ENCODE measurements around the gene LRRC75B.
A peak's percentile ranks its signal among the peaks of the same experiment; 100 is the strongest.
"Not testable (repeated sequence)": the region's sequence is repeated elsewhere in the genome, so short reads cannot be mapped to it uniquely, and the experiment has no call there.

The LRRC75B gene, protein sequence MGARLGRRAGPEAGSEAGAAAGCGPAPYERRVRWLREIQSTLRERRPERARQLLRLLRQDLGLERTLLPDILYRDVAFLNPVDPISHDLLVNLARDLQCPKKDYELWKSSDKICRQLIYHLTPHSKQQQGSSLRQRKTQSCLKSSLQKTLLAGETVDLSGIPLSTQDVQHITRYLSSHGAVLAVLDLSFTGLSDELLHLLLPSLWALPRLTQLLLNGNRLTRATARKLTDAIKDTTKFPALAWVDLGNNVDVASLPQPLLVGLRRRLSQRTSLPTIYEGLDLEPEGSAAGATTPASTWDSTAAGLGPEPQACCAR

DNA sequence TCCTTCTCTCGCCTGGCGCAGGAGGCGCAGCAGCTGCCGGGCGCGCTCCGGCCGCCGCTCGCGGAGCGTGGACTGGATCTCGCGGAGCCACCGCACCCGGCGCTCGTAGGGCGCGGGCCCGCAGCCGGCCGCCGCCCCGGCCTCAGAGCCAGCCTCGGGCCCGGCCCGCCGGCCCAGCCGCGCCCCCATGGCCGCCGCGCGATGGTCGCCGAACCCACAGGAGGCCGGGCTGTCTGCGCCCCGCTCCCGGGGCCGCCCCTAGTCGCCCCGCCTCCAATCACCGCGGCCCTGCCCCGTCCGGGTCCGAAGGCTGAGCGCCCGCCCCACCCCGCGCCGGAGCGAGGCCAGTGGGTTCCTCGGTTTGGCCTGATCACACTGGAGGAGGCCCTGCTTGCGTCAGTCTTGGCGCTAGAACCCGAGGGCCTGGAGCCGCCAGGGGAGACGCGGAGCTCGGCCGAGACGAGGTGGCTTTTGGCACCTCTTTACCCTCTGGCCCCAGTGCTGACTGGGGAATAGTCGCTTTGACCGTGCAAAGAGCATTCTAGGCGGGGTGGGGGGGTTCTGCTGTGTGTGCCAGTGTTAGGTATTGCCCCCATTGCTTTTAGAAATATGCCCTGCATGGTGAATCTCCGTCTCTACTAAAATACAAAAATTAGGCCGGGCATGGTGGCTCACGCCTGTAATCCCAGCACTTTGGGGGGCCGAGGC, at the start of gene LRRC75B:
Gene LRRC75B, minus strand, starts transcription at position 223 of the 708 bp plus-strand sequence. Its CDS starts 34 bp downstream, at position 189.
- no peak for DNase-seq (ENCODE audit: low spot score)

DNA sequence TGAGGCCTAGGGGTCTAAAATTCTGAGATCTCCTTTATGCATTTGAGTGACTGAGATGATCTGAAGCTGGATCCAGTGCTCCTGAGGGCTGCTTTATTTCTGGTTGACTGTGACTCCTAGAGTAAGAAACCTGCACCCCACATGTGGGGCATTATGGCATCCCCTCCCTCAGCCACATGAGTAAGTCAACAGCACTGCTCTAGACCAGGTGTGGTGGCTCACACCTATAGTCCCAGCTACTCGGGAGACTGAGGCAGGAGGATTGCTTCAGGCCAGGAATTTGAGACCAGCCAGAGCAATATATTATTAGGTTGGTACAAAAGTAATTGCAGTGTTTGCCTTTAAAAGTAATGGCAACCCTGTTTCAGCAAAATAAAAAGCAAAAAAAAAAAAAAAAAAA, 49.4 kb upstream of the LRRC75B start:
- not testable (repeated sequence) for DNase-seq (ENCODE audit: low spot score)

DNA sequence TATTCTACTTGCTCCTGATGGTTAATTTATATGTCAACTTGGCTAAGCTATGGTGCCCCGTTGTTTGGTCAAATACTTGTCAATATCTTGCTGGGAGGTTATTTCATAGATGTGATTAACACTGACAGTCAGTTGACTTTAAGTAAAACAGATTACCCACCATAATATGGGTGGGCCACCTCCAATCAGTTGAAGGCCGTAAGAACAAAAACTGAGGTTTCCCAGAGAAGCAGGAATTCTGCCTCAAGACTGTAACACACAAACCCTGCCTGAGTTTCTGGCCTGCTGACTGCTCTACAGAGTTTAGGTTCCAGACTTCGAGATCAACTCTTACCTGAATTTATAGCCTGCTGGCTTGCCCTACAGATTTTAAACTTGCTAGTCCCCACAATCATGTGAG, 43.6 kb upstream of the LRRC75B start:
- not testable (repeated sequence) for DNase-seq (ENCODE audit: low spot score)

DNA sequence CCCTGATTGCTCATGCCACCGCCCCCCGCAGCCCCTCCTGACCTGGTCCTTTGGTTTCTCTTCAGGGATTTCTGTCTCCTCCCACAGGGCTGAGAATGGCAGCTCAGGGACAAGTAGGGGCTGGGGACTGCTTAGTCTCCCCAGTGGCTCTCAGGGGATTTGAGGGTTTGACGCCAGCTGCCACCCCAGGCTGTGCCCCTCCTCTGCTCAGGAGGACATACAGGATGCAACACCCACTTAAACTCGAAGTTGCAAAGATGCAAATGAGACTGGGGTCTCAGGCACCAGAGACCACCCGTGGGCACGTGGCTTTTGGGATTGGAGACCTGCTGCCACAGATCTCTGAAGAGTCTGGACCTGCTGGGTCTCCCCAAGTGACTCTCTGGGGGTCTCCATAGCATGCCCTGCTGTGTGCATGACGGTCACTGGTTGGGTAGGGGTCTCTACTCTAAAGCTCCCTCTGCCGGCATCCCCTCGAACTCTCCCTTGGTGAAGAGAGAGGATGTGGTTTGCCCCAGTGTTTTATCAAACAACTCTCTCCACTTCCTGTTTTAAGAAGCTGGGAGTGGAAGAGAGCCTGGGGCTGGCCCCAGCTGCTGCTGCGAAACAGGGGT, 42.0 kb upstream of the LRRC75B start:
- DNase-seq (ENCODE audit: low spot score), result peak; percentile 59

DNA sequence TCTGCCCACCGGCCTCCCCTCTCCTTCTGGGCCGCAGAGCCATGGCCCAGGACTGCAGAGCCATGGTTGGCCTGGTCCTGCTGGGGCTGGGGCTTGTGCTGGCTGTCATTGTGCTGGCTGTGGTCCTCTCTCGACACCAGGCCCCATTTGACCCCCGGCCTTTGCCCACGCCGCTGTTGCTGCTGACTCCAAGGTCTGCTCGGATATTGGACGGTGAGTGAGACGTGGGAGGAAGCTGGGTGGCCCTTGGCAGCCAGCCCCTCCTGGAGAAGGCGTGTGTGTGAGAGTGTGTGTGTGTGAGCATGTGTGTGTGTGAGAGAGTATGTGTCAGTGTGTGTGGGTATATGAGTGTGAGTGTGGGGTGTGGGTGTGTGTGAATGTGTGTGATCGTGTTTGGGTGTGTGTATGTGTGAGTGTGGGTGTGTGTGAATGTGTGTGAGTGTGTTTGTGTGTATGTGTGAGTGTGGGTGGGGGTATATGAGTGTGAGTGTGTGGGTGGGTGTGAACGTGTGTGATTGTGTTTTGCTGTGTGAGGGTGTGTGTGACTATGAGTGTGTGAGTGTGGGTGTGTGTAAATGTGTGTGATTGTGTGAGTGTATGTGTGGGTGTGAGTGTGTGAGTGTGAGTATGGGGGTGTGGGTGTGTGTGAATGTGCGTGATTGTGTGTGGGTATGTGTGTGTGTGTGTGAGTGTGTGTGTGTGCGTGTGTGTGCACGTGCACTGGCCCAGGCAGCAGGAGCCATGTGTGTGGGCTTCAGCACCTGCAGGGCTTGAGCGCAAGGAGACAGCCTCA, 40.6 kb upstream of the LRRC75B start:
- not testable (repeated sequence) for DNase-seq (ENCODE audit: low spot score)

DNA sequence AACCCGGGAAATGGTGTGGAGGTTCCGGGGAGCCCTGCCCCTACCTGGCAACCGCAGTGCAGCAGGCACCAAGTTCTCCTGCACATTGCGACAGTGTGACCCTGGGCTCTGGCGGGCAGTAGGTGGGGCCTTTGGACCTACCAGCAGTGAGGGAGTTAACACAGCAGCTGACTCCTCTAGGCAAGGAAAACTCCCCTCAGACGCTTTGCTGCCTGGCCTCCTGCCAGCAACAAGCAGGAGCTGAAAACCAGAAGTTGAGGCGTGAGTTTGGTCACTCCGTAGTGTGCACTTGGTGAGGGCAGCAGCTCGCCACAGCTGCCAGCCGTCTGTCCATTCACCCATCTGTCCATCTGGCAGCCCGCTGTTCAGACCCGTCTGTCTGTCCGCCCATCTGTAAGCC, 39.8 kb upstream of the LRRC75B start:
- DNase-seq (ENCODE audit: low spot score), result not testable (repeated sequence)

DNA sequence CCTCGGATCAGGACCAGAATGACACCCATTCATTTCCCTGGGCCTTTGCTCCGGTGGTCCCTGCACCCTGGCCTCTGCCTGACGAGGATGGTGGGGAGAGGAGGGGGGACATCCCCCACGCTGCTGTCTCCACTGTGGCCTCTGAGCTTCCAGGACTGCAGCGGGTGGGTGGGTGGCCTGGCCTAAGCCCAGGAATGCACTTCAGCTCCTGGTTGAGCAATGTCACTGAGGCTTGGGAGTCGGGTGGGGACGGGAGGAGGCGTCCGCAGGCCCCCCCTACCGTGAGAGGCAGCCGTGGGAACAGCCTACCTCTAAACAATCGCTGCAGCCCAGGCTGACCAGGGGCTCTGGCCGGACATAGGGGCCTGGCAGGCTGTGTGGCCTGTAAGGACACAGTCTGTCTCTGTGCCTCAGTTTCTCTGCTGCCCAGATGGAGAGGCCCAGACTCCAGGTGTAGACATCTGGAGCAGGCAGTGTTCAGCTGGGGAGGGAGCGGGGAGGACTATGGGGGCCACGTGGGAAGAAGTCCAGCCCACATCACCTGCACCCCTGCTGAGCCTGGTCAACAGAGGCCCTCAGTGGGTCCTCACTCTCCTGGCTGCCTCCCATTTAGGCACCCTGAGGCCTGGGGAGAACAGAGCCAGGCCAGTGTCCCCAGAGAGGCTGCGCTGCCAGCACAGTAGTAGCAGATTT, 38.7 kb upstream of the LRRC75B start:
- not testable (repeated sequence) for DNase-seq (ENCODE audit: low spot score)

DNA sequence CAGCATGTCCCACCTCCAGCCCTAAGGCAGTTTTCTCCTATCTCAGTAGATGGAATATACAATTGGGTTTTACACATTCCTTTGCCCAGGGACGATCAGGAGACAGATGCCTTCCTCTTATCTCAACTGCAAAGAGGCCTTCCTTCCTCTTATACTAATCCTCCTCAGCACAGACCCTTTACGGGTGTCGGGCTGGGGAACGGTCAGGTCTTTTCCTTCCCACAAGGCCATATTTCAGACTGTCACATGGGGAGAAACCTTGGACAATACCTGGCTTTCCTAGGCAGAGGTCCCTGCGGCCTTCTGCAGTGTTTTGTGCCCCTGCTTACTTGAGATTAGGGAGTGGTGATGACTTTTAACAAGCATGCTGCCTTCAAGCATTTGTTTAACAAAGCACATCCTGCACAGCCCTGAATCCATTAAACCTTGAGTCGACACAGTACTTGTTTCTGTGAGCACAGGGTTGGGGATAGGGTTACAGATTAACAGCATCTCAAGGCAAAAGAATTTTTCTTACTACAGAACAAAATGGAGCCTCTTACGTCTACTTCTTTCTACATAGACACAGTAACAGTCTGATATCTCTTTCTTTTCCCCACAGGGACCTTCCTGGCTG, 38.0 kb upstream of the LRRC75B start:
- DNase-seq (ENCODE audit: low spot score), result not testable (repeated sequence)

DNA sequence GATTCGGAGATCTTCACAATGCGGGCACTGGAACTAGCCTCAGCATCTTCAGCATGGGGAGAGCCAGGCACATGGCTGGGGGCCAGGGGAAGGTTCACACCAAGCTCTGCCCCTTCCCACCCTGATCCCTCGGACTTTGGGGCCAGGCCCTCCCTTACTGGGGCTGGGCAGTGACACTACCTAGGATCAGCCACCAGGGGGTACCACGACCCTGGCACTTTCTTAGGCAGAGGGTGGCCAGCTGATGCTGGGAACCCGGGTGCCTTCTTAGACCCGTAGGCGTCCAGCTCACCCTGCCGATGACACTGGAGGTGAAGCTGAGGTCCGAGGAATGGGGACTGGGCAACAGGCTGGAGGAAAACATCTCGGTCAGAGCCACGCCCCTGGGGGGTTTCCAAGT, 36.2 kb upstream of the LRRC75B start:
- DNase-seq (ENCODE audit: low spot score), result peak; percentile 26

DNA sequence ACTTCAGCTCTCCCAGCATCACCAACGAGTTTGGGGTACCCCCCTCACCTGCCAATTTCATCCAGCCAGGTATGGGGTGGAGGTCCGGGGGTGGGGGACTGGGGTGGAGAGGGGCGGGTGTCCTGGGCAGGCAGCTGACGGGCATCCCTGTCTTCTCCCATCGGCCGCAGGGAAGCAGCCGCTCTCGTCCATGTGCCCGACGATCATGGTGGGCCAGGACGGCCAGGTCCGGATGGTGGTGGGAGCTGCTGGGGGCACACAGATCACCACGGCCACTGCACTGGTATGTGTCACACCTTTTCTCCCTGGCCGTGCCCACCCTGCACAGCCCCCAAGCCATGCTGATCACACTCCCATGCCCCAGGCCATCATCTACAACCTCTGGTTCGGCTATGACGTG, 35.0 kb upstream of the LRRC75B start:
- not testable (repeated sequence) for DNase-seq (ENCODE audit: low spot score)

DNA sequence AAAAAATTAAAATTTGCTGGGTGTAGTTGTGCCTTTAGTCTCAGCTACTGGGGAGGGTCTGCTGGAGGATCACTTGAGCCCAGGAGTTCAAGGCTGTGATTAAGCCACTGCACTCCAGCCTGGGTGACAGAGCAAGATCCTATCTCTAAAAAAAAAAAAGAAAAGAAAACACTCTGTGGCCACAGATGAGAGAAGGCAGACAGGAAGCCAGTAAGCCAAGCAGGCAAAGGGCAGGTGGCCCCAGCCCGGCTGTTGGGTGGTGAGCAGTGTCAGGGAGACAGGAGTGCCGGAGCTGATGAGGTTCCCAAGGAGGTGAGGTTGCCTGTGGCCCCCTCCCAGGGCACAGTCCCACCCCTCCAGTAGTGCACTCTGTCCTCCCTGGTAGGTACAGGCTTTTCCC, 29.7 kb upstream of the LRRC75B start:
- peak; percentile 47 for DNase-seq (ENCODE audit: low spot score)

DNA sequence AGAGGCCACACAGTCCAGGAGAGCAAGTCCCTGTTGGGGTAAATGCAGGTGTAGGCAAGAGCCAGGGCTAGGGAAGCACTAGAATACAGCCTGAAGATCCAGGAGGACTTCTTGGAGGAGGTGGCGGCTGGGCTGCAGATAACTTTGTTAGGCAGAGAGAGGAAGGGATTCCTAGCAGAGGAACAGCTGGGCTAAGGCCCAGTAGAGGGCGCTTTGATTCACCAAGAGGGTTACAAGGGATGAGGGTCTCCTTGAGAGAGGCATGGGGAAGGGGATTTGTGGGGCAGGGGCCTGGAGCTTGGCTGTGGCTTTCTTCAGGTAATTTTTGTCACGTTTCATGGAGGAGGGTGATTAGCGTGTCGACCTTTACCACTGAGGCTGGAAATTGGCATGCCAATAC, 28.4 kb upstream of the LRRC75B start:
- not testable (repeated sequence) for DNase-seq (ENCODE audit: low spot score)

DNA sequence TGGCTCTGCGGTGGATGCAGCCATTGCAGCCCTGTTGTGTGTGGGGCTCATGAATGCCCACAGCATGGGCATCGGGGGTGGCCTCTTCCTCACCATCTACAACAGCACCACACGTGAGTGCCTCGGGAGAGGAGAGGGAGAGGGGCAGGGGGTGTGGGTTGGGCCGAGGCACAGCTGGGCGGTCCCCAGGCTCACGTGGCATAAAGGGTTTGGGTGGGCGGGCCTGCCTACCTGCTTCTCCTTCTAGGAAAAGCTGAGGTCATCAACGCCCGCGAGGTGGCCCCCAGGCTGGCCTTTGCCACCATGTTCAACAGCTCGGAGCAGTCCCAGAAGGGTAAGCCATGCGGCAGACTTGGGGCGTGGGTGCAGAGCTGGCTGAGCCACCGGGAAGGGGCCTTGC, 21.9 kb upstream of the LRRC75B start:
- not testable (repeated sequence) for DNase-seq (ENCODE audit: low spot score)

DNA sequence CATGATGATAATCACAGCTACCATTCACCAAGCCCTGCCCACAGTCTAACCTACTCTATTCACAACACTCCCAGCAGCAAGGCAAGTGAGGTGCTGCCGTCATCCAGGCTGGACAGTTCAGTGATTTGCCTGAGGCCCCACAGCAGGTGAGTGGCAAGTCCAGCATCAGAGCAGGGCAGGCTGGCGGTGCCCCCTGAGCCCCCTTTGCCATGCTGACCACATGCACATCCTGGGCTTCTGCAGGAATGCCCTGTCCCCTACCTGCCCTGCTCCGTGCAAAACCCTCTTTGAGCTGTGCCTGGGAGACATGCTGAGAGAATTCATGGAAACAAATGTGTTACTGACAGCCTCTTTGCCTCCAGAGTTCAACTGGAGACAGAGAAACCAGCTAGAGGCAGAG, 17.0 kb upstream of the LRRC75B start:
- not testable (repeated sequence) for DNase-seq (ENCODE audit: low spot score)

DNA sequence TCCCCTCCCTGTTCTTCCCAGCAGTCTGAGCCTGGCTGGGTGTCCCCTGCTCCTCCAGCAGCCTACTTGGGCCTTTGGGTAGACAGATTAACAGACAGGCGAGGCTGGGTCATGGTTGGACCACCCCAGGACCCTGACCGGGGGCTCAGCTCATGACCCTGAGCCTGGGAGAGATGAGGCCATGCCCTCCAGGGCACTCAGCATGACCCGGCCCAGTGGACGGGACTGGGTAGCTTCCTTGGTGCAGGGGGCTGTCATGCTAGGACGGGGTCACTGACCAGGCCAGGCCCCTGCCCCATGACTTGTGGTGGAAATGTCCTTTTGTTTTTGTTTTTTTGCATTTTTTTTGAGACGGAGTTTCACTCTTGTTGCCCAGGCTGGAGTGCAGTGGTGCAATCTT, 15.5 kb upstream of the LRRC75B start:
- not testable (repeated sequence) for DNase-seq (ENCODE audit: low spot score)

DNA sequence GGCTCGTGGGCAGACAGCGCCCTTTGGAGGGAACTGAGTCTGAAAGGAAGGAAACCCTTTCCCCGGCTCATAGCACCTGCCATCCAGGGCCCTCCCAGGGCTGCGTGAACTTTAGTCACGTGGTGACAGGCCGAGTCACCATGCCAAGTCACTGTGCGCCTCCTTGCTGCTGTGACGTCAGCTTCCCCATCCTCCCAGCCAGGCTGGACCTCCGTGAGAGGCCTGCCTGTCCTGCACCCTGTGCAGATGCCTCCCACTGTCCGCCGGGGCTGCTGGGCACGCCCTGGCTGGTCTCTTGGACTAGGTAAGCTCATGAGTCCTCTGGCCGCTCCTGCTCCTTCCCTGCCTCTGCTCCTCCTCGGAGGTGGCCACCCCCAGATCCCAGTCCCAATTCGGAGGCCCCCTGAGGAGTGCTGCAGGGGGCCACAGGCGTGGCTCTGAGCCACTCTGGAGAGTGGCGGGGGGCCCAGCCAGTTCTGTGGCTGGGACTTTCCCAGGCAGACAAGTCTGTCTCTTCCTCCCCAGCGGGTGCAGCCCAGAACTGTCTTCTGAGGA, 14.6 kb upstream of the LRRC75B start:
- not testable (repeated sequence) for DNase-seq (ENCODE audit: low spot score)

DNA sequence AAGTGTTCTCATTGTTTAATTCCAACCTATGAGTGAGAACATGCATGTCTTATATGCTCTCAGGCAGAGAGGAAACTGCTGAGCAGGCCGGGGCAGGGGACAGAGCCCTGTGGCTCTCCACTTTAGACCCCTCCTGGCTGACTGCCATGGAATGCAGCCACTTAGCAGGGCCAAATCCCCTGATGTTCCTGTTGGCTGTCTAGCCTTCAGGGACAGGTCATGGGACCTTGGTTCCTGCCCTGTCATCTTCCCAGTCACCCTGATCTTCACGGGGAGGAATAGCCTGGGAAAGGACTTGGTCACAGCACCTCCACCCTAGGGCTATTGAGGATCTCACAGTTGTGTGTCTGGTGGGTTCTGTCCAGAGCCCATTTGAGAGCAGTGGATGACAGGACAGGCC, 13.5 kb upstream of the LRRC75B start:
- DNase-seq (ENCODE audit: low spot score), result not testable (repeated sequence)

DNA sequence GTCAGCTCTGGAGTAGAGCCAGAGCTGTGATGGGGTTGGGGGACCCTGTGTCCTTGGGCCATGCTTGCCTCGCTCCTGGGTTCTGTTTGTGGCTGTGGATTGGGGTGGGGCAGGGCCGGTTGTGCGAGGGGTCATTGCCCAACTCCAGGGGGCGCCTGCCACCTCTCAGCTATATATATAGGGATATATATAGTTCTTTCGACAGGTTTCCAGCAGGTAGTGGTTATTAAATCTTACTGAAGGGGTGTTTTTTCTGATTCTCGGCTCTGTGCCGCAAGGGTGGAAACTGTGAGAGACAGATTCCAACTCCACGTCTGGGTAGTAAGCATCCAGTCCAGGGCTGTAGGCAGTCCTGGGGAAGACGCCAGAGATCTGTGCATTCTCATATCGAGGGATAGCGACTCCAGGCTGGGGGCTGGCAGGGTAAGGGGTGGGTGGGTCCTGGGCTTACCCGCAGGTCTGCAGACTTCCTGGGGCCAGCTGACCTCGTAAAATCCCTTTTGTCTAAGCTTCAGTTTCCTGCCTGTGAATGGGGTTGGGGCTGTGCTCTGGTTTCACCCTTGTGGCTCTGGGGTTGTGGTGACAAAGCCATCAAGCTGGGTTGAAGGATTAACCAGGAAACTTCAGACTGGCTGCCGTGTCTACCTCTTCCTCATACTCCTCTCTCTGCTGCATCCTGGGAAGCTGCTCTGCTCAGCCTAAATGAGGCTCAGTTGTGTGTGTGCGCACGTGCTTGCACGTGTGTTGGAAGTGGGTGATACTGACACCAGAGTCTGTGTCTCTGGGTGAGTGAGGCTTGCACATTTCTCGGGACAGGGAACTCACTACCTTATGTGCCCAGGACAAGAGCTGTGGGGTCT, 11.1 kb upstream of the LRRC75B start:
- not testable (repeated sequence) for DNase-seq (ENCODE audit: low spot score)

DNA sequence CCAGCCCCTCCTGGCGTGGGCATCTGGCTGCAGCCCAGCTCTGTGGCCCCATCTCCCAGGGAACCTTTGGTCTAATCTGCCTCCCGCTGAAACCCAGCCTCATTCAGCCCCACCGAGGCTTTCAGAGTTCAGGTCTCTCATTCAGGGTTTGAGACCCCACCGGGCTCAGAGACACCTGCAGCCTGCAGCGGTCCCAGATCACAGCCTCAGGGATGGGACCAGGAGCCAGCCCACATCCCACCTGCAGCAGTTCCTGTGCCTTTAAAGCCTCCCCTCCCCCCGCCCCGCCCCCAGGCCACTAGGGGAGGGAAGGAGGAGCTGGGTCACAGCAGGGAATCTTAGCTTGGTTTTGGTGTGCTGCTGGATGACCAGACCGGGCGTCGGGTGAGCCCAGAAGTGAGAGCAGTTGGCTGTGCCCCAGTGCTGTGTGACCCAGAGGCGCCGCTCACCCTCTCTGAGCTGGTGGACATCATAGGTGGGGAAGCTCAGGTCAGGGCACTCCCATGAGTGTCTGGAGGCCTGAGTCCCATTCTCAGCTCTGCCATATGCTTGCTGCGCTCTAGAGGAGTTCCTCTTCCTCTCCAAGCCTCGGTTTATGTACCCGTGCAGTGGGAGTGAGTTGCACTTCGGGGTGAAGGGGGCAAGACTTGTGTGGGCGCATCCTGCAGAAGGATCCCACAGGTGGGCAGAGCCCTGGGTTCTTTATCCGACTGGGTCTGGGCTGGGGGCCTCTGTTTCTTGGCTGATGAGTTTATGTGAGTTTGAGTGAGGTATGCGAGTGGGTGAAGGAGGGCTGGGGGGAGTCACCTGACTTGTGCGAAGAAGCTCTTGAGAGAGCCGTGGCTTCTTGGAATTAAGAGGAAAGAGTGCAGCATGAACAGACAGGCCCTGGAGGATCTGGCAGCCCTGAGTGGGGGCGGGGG, 10.2 kb upstream of the LRRC75B start, which contains the start of gene GGT1:
Gene GGT1, plus strand, starts transcription at position 347 of the 923 bp plus-strand sequence. CDS start 7,889 bp downstream, outside the sequence.
- not testable (repeated sequence) for DNase-seq (ENCODE audit: low spot score)
